GM10248 (cell line): ENCODE data around the gene COL19A1.
"Not testable (repeated sequence)": the region's sequence is repeated elsewhere in the genome, so short reads cannot be mapped to it uniquely, and the experiment has no call there.

Experiments used
- CTCF ChIA-PET: fragments of 300-600 bp; sonication (Branson Sonifier 250); formaldehyde crosslinking; extraction: SDS; loops from one replicate; lab custom pipeline; 2021; ENCODE audit warnings: antibody characterized with exemption; lab: Yijun Ruan, JAX
- POLR2A ChIA-PET: fragments of 350-650 bp; sonication (Branson Sonifier 250); formaldehyde crosslinking; extraction: SDS; loops from one replicate; lab custom pipeline; 2020; ENCODE audit warnings: antibody characterized with exemption; lab: Yijun Ruan, JAX
- DNase-seq: peaks from one replicate; pipeline ENCODE4 v3.0.0; 2012; ENCODE audit errors: extremely low spot score
- CTCF ChIP-seq: IDR thresholded peaks from 2 replicates; pipeline ENCODE4 v1.5.1; 2012; ENCODE audit warnings: mild to moderate bottlenecking, low read depth; ENCODE audit errors: extremely low read depth, missing control alignments, control extremely low read depth

The COL19A1 gene

GRCh38 chr6:70008189-70008588 lies 141.8 kb downstream of the COL19A1 start:
- no peak for DNase-seq
- TF ChIP-seq CTCF, result no peak
- ChIA-PET CTCF (no interaction called here), POLR2A (no interaction called here)

GRCh38 chr6:70010339-70010738 lies 144.0 kb downstream of the COL19A1 start:
- POLR2A ChIA-PET, DNase-seq, CTCF ChIA-PET: not testable (repeated sequence)

GRCh38 chr6:70023201-70023600 lies 156.8 kb downstream of the COL19A1 start:
- CTCF ChIA-PET, DNase-seq, POLR2A ChIA-PET: not testable (repeated sequence)

DNA sequence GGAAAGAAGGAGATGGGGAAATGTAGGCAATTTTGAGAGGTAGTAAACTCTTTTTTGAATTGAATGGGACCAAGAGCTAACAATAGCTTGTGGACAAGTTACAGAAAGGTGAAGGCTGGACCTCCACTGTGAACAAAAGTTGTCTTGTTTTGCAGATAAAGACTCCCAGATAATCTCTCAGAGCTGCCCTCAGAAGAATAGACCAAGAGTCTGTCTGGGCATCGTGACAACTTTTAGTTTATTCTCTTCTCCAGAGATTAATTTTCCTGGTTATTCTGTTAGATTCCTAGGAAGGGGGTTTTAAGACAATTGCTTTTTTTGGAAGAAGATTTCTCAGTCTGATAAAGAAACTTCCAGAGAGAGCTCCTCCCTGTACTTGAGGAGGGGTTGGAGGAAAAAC lies 161.9 kb downstream of the COL19A1 start:
- TF ChIP-seq CTCF, result no peak
- ChIA-PET POLR2A (no interaction called here), CTCF (interaction anchor here (1.6 kb wide), 1 partner anchor 10 kb away, joined by 5 read pairs; no protein-coding TSS in a partner anchor)
- no peak for DNase-seq

DNA sequence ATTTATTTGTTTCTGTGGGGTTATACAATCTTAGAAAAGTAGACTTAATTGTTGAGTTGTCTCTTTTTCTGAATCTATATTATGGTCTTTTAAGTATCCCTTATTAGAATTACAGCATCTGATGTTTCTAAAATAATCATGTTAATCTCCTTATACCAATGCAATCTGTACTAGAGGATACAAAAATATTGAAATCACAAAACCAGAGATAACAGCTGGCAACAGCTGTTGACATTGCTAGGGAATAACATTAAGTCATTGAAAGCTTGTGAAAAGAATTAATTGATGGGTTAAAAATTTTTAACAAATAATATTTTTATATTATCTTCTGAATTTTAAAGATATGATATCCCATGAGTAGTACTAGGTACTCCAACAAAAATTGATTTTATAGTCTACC lies 162.6 kb downstream of the COL19A1 start:
- CTCF ChIA-PET, result interaction anchor here (1.6 to 1.8 kb wide), 3 partner anchors 9 to 121 kb away, joined by 3 to 5 read pairs (median 4); no protein-coding TSS in a partner anchor
- TF ChIP-seq CTCF, result no peak
- DNase-seq, result no peak
- POLR2A ChIA-PET, result no interaction called here

DNA sequence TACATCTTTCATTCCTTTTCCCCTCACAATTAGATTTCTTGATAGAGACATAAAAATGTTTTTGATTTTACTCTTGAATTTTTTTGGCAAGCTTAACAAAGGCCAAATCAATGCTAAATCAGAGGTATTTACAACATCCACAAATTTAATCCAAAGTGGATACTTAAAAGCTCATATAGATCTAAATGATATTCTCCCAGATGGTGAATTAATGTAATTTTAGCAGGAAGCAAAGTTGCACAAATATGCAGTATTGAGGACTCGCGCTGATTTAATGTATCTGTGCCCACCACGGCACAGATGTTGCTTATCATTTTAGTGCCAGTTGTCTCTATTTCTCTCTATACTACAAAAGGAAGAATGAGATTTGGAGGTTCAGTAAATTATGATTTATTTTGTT lies 167.4 kb downstream of the COL19A1 start:
- CTCF ChIA-PET, result interaction anchor here (0.7 to 1.5 kb wide), 3 partner anchors 11 to 40 kb away, joined by 3 to 4 read pairs (median 3); no protein-coding TSS in a partner anchor
- no peak for DNase-seq
- POLR2A ChIA-PET, result no interaction called here
- no peak for TF ChIP-seq CTCF

GRCh38 chr6:70037445-70037844 lies 171.1 kb downstream of the COL19A1 start:
- POLR2A ChIA-PET, result no interaction called here

More at GRCh38 chr6:70037445-70037844, 171.1 kb downstream of the COL19A1 start:
- no peak for TF ChIP-seq CTCF
- CTCF ChIA-PET, result interaction anchor here (1.0 kb wide), 1 partner anchor 9 kb away, joined by 5 read pairs; no protein-coding TSS in a partner anchor
- no peak for DNase-seq
